ENCODE data around the gene GNAO1.

DNA sequence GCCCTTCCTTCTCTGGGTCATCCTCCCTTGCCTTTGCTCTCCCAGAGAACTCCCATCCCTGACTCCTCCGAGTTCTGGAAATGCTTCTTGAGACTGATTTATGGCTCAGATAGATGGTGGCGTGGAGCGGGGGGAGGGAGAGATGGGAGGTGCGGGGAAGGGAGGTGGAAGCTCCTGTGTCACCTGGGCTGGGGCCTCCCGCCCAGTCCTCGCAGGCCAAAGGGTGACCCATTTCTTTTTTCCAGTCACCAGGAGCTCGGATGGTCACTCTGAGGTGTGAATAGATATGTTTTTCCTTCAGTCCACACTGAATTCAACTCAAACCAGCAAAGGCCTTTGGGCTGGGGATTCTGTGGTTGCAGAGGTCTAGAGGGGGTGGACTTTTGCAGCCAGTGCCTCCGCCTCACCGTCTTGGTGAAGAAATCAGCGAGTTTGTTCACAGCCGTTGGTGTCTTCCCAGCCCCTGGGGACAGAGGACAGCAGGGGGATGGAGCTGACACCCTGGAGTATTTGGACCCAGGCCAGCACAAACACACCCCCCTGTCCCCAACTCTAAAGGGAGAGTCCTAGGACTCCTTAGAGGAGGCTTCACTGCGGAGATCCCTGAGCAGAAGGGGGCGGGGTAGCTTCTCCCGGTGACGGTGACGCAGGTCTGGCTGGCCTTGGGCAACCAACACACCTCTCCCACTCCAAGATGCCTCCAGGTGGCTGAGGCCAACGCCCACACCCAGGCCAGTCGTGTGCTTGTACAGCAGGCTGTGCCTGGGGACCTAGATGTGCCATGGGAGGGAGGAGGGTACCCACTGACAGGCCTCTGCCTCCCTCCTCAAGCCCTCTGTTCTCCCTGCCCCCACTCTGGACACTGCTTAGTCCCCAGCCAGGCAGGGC lies 153.5 kb downstream of the GNAO1 start:
- TF ChIP-seq POLR2A (IDR thresholded peaks at IDR 0.05) = no peak
- TF ChIP-seq, protein P1, sequence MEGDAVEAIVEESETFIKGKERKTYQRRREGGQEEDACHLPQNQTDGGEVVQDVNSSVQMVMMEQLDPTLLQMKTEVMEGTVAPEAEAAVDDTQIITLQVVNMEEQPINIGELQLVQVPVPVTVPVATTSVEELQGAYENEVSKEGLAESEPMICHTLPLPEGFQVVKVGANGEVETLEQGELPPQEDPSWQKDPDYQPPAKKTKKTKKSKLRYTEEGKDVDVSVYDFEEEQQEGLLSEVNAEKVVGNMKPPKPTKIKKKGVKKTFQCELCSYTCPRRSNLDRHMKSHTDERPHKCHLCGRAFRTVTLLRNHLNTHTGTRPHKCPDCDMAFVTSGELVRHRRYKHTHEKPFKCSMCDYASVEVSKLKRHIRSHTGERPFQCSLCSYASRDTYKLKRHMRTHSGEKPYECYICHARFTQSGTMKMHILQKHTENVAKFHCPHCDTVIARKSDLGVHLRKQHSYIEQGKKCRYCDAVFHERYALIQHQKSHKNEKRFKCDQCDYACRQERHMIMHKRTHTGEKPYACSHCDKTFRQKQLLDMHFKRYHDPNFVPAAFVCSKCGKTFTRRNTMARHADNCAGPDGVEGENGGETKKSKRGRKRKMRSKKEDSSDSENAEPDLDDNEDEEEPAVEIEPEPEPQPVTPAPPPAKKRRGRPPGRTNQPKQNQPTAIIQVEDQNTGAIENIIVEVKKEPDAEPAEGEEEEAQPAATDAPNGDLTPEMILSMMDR (IDR thresholded peaks at IDR 0.05) = no peak
